Measurements from ENCODE around the gene SVBP.
A peak's percentile ranks its signal among the peaks of the same experiment; 100 is the strongest.

Gene SVBP

DNA sequence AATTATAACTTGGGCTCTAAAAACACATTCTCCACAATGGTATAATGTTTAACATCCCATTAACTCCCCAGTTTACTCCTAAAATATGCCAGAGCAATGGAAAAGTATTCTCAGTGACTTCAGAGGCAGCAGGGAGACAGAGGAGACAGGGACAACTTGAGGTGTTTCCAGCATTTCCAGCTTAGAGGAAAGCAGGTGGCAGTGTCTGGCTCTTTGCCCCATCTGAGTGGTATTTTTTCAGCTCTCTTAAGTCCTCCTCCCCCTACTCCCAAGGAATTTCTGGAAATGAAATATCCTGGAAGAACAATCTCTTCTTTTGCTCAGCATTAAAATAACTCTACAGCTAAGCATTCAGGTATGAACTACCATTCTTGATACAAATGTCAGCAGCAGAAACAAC, 11.0 kb downstream of the SVBP start:
- peak; percentile 63 for DNase-seq (ENCODE audit: low spot score)

DNA sequence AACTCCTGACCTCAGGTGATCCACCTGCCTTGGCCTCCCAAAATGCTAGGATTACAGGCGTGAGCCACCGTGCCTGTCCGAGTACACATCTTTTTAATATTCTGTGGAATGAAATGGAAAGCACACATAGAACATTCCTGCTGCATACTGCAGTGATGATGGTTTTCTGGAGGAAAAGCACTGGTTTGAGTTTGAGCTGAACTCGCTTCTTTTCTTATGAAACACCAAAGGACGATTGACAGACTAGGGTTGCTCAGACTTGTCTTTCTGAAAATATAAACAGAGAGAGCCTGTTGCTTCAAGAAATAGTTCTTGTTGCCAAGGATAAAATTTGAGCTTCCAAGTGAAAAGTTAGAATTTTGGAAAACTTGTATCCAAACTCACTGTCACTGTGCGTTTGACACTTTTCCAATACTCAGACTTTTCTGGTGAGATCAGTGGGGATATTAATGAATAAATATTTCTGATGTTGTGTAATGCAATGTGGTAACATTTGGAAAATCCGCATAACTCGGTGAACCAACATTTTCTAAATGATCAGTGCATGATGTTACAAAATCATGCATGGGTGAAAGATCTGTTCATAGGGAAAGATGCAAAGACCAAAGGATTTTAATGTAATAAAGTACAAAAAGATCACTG, 15.2 kb downstream of the SVBP start:
- no peak for DNase-seq (ENCODE audit: low spot score)

DNA sequence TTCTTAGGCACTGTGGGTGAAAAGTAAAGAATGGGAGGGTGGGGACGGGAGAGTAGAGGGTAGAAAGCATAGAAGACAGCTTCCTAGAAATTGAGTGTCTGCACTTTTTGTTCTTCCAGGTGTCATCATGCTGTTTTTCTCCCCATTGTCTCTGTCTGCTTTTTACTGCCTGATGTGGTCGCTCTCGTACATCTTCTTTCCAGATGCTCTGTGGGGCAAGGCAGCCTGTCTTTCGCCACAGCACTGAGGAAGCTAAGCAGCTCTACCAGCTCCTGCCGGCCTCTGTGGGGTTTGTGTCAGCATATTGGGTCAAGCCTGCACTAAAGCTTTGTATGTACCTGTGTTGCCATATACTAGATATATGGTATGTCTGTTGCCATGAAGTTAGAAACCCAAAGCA, 19.2 kb downstream of the SVBP start:
- no peak for DNase-seq (ENCODE audit: low spot score)

DNA sequence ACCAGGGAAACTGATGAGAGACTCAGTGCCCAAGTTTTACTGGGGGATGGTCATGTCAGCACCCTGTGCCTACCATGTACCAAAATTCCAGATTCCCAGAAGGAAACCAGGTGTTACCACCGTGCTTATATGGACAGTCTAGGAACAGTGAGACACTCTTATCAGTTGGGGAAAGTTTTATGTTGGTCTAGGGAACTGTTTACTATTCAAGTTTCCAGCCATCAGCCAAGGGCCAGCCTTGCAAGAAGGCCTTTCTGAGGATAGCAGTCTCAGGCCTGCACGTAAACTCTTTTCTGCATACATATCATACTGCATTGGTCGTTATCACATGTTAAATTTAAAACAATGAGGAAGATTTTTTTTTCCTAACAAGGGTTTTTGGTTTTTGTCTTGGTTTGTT, 19.8 kb downstream of the SVBP start:
- DNase-seq (ENCODE audit: low spot score), result no peak

DNA sequence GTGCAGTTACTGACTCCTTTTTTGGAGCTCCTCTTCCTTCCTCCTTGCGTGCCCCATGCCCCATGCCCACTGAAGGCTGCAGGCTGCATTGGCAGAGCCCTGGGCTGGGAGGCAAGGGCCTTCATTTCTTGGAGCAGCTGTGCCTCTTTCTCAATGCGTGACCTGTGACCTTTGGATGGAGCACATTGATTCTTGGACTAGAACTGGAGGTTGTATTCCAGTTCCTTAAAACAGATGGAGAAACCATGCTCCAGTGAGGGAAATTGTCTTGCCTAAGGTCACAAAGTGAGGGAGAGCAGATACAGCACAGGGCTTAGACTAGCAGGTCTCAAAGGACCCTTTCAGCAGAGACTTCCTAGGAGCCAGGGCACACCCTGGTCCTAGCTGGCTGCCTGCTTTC, 23.4 kb downstream of the SVBP start:
- DNase-seq (ENCODE audit: low spot score), result no peak

DNA sequence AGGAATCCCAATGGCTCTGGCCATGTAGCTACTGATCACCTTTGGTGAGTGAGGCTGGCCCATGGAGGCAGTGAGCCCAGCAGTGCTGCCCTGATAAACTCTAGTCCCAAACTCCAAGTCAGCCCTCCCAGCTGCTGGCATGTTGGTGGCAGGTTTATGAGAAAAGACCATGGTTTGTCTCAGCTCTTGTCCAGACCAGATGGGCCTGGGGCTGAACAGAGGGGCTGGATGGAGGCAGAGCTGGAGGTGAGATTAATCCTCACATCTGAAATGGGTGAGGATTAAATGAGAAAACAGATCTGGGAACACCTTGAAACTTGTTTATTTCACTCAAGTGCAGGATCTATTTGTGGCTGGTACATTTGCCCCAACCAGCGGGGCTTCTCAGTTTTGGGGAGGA, 29.2 kb downstream of the SVBP start:
- no peak for DNase-seq (ENCODE audit: low spot score)

DNA sequence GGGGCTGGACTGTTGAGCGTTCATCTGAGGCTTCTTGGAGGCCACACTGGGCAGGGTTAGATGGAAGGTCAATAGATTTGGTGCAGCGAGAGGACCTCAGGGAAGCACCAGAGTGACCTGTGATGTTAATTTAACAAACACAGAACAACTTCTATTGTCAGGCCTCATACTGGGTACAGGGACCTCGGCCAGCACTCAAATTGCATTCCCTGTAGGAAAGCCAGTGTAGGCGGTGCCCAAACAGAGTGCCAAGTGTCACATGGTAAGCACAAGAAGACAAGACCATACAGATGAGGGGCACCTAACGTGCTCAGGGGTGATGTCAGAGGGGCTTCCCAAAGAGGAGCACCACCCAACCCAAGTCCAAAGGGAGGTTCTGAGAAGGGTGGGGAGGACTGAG, 31.1 kb downstream of the SVBP start:
- no peak for DNase-seq (ENCODE audit: low spot score)

DNA sequence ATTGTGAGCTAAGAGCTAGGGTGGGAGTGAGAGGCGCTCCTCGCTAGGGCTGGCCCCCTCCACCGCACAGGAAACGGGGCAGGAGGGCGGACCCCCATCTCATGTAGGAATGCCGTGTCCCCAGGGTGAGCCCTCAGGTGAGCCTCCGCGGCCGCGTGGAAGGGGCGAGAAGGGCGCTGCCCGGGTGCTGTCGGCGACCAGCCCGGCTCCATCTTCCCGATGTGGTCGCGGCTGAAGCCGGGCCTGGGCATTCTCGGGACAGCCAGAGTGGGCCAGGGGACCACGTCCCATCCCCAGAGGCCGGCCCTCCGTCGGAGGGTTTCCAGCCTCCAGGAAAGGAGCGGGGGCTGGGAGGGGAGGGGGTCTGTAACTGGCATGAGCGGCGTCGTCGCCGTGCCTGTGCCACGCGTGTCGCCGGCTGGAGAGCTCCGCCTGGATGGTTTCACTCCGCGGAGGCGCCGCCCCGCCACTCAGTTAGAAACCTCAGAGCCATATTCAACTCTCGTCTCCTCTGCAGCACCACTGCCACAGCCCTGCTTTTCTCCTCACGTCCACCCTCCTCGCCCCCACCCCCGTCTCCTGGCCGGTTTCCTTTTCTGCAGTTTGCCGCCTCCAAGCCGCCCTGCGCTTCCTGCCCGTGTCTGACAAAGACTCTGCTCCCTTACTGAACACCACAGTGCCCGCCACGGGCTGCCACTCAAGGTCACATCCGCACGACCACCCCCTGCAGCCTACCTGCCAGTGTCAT, 32.1 kb downstream of the SVBP start, which contains the start of gene TMEM269:
Gene TMEM269 (plus strand): TSS at position 46 of the 748 bp plus-strand sequence. CDS start 4,903 bp downstream, outside the sequence.
- DNase-seq (ENCODE audit: low spot score), result no peak

DNA sequence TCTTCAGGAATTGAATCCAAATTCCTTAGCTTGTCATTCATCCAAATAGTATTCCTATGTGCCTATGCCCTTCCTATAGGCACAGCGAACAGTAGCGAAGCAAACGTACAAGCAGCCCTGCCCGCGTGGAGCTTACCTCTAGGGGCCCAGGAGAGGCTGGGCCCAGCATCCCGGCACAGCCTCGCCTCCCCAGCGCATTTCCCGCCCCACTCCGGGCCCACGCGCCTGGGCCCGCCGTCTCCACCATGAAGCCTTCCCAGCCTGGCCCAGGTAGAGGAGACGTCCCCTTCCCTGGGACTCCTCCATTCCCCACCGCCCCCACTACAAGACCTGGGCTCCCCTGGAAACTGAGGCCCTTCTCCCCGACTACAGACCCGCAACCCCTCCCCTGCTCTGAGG, 32.7 kb downstream of the SVBP start:
- no peak for DNase-seq (ENCODE audit: low spot score)

DNA sequence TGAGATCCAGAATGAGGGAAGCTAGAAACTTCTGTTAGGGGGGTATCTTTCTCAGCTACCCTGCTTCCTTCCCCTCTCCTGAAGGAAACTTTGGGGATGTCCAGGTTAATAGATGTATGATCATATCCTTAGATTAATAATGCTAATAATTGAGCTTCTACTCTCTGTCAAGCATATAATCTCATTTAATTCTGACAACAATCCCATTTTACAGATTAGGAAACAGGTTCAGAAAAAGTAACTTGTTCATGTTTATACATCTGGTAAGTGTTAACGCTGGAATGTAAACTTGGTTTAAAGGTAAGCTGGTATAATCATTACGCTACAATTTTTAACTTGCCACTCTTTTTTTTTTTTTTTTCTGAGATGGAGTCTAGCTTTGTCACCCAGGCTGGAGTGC, 34.1 kb downstream of the SVBP start:
- DNase-seq (ENCODE audit: low spot score), result no peak

DNA sequence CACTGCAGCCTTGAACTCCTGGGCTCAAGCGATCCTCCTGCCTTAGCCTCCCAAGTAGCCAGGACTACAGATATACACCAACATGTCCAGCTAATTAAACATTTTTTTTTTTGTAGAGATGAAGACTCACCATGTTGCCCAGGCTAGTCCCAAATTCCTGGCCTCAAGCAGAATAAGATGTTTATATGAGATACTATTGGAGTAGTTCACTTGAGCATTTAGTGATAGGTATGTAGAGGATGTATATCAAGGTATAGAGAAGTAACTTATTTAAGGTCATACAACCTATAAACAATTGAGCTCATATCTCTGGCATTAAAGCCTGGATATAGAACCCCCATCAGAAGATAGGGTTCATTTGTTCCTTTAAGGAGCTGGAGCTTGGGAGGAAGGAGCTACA, 37.0 kb downstream of the SVBP start:
- no peak for DNase-seq (ENCODE audit: low spot score)

DNA sequence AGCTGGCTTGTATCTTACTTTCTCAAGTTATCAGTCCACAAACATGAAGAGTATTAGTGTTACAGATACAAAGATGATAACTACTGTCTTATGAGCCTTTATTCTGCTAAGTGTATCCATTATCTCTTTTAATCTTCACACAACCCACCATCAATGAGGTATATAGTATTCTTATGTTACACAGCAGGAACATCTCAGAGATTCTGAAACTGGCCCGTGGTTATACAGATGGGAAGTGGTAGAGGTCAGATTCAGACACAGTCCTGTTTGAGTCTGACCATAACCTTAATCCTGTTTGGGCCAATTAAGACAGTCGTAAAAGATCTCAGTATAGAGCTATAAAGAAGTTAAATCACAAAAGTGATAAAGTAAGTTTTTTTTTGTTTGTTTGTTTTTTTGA, 37.5 kb downstream of the SVBP start:
- no peak for DNase-seq (ENCODE audit: low spot score)

DNA sequence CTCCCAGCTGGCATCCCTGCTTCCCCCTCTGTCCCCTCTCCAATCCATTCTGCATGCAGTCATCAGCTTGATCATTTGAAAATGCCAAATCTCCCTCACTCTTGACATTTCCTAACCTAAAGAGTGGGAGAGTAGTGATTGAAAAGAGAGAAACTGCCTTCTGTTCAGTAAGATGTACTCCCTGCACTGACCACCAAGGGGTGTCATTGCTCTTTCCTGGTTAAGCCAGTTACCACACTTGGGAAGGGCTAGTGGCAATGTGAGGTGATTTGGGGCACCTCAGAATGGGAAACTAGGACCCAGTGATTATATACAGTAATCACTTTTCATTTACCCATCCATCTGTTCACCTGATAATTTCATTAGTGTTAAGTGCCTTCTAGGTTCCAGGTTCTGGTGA, 39.3 kb downstream of the SVBP start:
- peak; percentile 57 for DNase-seq (ENCODE audit: low spot score)

DNA sequence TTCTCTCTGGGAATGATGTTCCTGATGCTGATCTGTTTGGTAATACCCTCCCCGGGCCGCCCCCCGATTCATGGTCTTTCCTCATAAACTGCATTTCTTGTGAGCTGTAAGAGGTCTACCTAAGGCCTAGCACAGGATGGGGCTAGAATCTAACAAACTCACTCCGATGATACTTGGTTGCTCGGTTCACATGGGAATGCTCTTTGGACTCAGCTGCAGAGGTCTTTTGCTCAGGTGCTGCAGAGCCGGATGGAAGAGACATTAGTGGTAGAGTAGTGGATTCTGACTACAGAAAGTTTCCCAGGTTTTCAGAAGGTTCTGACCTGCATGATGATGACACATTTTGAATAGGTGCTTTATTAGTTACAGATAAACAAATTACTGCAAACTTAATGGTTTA, 40.7 kb downstream of the SVBP start:
- DNase-seq (ENCODE audit: low spot score), result no peak

DNA sequence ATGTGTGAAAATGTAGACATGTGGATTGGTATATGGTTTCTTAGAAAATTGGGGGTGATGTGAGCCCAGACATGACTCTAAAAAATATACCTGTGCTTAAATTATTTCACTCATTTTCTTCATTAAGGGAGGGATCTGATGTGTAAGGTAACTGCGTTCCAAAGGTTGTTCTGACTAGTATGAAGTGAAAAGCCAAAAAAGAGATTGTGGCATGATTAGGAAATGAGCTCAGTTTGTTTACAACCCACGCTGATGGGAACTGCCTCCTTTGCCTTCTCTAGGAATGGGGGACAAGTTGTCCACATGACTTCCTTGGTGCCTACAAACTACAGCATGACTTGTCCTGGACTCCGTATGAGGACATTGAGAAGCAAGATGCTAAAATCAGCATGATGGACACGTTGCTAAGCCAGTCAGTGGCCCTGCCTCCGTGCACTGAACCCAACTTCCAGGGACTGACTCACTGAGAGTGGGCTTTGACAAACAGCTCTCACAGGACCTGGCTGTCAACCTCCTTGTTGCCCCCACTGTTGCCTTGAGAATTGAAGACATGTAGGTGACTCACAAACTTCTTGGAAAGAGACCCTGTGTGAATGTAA, 42.2 kb downstream of the SVBP start:
- DNase-seq (ENCODE audit: low spot score), result no peak

DNA sequence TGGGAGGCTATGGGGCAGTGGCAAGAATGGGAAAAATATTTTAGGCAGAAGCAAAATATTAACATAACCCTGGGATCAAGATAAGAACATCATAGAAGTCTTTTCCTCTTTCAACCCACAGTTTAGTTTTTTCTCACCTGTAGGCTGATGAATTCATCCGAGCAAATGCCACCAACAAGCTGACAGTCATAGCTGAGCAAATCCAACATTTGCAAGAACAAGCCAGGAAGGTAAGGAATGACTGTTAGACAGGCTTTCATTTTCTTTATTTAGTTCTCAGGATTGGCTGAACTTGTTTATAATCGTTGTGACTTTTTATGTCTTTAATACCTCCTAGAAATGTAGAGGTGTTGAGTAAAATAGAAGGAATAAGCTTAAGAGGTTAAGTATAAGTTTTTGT, 43.8 kb downstream of the SVBP start:
- no peak for DNase-seq (ENCODE audit: low spot score)

DNA sequence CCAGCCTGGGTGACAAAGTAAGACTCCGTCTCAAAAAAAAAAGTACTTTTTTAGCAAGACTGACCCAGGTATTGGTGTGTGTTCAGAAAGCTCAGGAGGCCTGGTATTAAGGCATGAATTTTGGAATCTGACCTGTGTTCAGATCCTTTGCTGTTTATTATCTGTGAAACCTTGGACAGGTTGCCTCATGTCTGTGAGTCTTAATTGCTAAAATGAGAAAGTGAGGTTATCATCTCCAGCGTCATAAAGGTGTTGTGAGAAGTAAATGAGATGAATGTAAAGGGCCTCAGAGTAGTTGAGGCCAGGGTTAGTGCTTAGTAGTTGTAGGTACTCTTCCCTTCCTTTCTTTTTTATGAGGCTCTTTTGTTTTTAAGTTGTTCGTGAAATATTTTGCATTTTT, 47.4 kb downstream of the SVBP start:
- DNase-seq (ENCODE audit: low spot score), result no peak

DNA sequence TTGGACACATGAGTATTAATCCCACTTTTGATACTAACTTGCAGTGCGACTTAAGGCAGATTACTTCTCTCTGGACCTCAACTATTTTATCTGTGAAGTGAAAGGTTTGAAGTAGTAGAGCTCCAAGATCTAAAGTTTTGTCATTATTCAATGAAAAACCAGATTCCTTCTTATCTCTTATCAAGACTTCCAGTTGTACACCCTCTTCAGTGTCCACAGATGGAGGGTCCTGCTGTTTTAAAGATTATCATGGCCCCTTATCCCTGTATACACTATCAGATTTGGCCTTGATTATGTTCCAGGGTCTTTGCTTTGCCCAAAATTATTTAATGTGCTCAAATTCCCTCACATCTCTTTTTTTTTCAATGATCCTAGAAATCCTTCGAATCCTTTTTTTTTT, 49.0 kb downstream of the SVBP start:
- no peak for DNase-seq (ENCODE audit: low spot score)

DNA sequence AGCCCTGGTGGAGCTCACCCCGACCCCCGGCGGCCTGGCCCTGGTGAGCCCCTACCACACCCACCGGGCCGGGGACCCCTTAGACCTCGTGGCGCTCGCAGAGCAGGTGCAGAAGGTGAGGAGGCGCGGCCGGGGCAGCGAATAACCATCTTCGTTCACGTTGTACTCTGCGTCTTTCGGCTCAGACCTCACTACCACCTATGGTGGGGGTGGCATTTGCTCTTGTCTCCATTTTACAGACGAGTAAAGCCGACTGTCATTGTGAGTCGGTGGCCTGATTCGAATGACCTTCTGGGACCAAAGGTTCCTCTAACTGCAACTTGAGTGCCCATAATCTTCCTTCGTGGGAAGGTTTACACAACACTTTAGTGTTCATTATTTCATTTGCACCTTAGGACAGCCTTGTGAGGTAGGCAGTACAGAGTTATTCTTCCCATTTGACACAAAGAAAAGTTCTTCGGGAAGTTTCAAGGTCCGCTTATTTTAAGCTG, 49.6 kb downstream of the SVBP start:
- no peak for DNase-seq (ENCODE audit: low spot score)

DNA sequence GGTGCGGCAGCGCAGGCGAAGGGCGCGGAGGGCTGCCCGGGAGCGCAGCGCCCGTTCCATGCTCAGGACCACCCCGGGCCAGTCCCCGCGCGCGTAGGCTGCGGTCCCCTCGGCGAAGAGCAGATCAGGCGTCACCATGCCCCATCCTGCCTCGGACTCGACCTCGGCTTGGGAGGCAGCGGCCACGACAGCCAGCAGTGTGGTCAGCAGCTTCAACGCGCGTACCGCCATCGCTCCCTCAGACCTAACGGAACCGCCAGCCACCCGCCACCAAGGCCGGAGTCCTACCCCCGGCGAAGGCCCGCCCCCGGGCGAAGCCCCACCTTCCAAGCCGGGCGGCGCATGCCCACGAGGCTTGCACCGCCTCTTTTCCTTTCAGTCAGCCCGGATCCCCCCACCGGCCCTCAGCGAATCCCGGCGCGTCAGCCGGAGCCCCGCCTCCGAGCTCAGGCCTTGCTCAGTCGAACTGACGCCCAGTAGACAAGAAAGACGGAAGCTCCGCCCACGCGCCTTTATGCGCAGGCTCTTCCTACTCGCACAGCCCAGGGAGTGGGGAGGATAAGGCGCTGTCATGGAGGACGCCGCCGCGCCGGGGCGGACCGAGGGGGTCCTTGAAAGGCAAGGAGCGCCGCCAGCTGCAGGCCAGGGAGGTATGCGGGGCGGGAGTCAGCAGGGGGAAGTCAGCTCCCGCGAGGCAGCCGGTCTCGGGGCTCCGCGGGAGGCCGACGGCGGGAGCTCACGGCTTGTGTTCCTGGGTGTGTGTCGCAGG, 50.3 kb downstream of the SVBP start, which contains the start of the genes C1orf50 and P3H1:
Gene C1orf50 (plus strand): TSS at position 509 of the 769 bp plus-strand sequence. CDS start 63 bp downstream, at position 572.
Gene P3H1 (minus strand): TSS at position 288 of the 769 bp plus-strand sequence. CDS start 57 bp downstream, at position 231.
- DNase-seq (ENCODE audit: low spot score), result peak; percentile 100

DNA sequence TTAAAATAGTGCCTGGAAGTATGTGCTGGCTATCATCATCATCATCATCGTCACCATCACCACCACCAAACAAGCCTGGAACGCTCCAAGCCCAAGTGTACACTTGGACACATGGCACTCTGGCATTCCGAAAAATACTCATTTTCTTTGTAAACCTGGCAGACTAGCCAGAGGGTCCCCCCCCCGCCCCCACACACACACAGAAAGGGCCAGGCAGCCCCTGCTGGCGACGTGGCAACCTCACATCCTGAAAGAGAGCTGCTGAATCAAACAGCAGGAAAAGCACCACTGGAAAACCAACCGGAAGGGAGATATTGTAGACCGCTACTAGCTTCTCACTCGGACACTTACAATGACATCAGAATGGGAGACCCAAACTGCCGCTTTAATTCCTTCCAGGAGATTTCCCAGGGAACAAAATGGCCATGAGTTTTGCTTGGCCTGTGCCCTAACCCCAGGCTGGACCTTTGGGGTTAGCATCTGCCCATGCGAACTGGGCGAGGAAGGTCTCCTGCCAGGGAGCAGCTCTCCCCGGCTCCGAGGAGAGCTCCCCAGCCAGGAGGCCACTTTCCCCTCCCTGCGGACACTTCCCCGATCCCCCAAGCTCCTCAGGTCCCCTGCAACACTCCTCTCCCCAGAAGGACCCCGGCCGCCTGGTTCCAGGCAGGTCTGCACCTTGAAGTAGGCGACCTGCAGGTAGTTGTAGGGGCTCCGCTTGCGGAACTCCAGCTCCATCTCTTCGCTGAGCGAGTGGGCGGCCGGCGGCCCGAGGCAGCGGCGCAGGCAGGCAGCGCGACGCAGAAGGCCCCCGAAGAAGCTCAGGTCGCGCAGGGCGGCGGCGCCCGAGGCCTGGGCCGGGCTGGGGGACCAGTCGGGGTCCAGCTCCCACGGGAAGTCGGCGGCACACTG, 51.1 kb downstream of the SVBP start:
- peak; percentile 64 for DNase-seq (ENCODE audit: low spot score)
